ENCODE measurements around the gene SLC25A51.

DNA sequence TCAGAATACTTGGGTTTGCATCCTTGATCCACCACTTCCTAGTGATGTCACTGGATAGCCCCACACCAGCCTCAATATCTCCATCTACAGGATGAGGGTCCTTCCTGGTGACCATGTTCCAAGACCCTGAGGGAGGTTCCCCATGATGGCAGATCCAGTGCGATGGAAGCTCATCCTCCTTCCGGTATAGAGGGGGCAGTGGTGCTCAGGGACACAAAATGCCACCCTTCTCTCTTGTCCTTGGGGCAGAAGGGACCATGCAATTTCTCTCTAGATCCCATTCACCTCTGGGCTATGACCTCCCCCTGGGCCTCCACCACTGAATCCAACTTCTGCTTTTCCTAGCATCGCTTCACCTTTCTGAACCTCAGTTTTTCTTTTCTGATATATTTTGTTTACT is 5.4 kb upstream of the SLC25A51 start:
- TF ChIP-seq CEBPB (IDR thresholded peaks at IDR 0.05) (no peak), NR3C1 (IDR thresholded peaks at IDR 0.05) (no peak), ZC3H11A (IDR thresholded peaks at IDR 0.05) (no peak), KDM5A (IDR thresholded peaks at IDR 0.05) (no peak)

Data from A549 (cell line).